ENCODE data around the gene VAMP5. TPM values are rescaled to one million over a fixed set of nuclear protein-coding genes. Genes with fewer than 3 reads are reported as not detected.

VAMP5 gene
- total RNA-seq, 2 donors from 2014 or later: 27.1 to 42.8 TPM

DNA sequence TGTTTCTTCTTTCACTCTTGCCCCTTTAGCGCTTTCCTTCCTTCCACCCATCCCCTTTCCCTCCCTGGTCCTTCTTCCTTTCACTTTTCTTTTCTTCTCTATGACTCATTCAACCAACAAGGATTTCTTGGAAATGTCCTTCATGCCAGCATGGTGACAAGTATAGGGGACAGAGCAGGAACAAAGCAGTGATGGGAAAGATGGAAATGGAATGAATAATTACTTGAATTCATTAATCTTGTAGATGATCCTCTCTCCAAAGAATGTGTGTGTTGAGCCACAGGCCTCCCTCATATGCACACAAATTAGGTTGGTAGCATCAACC, 1.5 kb downstream of the VAMP5 start:
- Histone ChIP-seq H3K4me3 (peak overlapping the region; percentile 78), H3K27ac (peak overlapping the region; percentile 92 to 96), H3K27me3 (replicated peaks; ENCODE audit: insufficient read depth) (no peaks in the 10 kb centered on the region), H3K9me3 (no peaks in the 10 kb centered on the region), H3K36me3 (no peaks in the 10 kb centered on the region), H3K4me1 (ENCODE audit: control insufficient read depth in 1 of 2, low read depth in 2 of 2) (peaks cover 54 to 70% of the 10 kb centered on the region in 2 donors)
- ATAC-seq (ENCODE audit: insufficient number of reproducible peaks, low FRiP score, low read depth): no peak
- TF ChIP-seq, protein P1, sequence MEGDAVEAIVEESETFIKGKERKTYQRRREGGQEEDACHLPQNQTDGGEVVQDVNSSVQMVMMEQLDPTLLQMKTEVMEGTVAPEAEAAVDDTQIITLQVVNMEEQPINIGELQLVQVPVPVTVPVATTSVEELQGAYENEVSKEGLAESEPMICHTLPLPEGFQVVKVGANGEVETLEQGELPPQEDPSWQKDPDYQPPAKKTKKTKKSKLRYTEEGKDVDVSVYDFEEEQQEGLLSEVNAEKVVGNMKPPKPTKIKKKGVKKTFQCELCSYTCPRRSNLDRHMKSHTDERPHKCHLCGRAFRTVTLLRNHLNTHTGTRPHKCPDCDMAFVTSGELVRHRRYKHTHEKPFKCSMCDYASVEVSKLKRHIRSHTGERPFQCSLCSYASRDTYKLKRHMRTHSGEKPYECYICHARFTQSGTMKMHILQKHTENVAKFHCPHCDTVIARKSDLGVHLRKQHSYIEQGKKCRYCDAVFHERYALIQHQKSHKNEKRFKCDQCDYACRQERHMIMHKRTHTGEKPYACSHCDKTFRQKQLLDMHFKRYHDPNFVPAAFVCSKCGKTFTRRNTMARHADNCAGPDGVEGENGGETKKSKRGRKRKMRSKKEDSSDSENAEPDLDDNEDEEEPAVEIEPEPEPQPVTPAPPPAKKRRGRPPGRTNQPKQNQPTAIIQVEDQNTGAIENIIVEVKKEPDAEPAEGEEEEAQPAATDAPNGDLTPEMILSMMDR (IDR thresholded peaks at IDR 0.05): no peak
- no peak for DNase-seq (ENCODE audit: low spot score)

- peak overlapping the region; percentile 80 to 90 for H3K27ac ChIP-seq
- H3K9me3 ChIP-seq: no peaks in the 10 kb centered on the region
- TF ChIP-seq, protein P1 (IDR thresholded peaks at IDR 0.05): no peak
- no peak for ATAC-seq (ENCODE audit: insufficient number of reproducible peaks, low FRiP score, low read depth)
- no peak for DNase-seq (ENCODE audit: low spot score)
- no peaks in the 10 kb centered on the region for H3K36me3 ChIP-seq
- no peaks in the 10 kb centered on the region for H3K27me3 ChIP-seq (replicated peaks; ENCODE audit: insufficient read depth)
- H3K4me3 ChIP-seq: no peak overlapping the region
- H3K4me1 ChIP-seq (ENCODE audit: control insufficient read depth in 1 of 2, low read depth in 2 of 2): peaks cover 63 to 90% of the 10 kb centered on the region in 2 donors
Measured at GRCh38 chr2:85588236-85588635, 4.0 kb downstream of the VAMP5 start.

GRCh38 chr2:85588645-85589044, 4.4 kb downstream of the VAMP5 start:
- ATAC-seq (ENCODE audit: insufficient number of reproducible peaks, low FRiP score, low read depth) (no peak), DNase-seq (ENCODE audit: low spot score) (no peak)
- Histone ChIP-seq H3K36me3 (no peaks in the 10 kb centered on the region), H3K4me1 (ENCODE audit: control insufficient read depth in 1 of 2, low read depth in 2 of 2) (peaks cover 63 to 90% of the 10 kb centered on the region in 2 donors), H3K27me3 (replicated peaks; ENCODE audit: insufficient read depth) (no peaks in the 10 kb centered on the region), H3K27ac (peak overlapping the region; percentile 80 to 90), H3K9me3 (no peaks in the 10 kb centered on the region), H3K4me3 (no peak overlapping the region)
- TF ChIP-seq, protein P1 (IDR thresholded peaks at IDR 0.05): no peak

- Histone ChIP-seq H3K4me1 (ENCODE audit: control insufficient read depth in 1 of 2, low read depth in 2 of 2) (peaks cover 62 to 87% of the 10 kb centered on the region in 2 donors), H3K27ac (peak overlapping the region; percentile 80 to 90), H3K4me3 (no peak overlapping the region), H3K27me3 (replicated peaks; ENCODE audit: insufficient read depth) (no peaks in the 10 kb centered on the region), H3K36me3 (no peaks in the 10 kb centered on the region), H3K9me3 (no peaks in the 10 kb centered on the region)
- DNase-seq (ENCODE audit: low spot score) (no peak), ATAC-seq (ENCODE audit: insufficient number of reproducible peaks, low FRiP score, low read depth) (no peak)
- TF ChIP-seq, protein P1 (IDR thresholded peaks at IDR 0.05): no peak
Measured at GRCh38 chr2:85589181-85589580, 5.0 kb downstream of the VAMP5 start.

DNA sequence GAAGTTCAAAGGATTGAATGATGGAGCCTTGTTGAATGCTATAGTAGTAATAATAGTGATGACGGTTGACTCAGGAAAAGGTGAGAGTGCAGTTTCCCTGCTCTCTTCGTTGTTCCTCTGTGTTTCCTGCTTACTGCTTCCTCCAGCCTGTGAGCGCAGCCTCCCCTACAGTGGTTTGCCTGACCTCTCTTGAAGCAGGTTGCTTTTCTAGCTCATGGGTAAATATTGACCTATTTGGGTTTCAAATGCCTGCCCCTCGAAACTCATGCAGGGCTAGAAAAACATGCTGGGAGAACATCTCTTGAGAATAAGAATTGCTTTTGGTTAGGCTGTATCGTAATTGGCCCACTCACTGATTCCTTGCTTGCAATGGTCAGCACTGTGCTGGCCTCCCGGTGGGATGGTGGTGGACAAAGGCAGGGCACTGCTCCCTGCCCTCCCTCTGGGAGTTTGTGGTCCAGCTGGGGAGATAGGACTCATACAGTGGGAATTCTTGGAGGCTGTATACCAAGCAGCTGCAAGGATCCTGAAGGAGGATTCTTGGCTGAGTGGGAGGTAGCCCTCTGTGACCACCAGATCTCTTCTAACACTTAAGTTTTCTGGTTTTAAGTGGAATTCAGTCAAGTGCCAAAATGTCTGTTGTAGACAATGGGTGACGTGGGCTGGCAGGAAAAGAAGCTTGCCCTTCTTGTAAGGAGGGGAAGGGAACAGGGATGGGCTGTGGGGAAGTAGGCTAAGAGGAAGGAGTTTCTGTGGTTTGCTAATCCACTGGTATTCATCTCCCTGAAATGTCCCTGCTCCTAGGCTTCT, 6.0 kb downstream of the VAMP5 start:
- Histone ChIP-seq H3K9me3 (no peaks in the 10 kb centered on the region), H3K36me3 (no peaks in the 10 kb centered on the region), H3K27me3 (replicated peaks; ENCODE audit: insufficient read depth) (no peaks in the 10 kb centered on the region), H3K4me1 (ENCODE audit: control insufficient read depth in 1 of 2, low read depth in 2 of 2) (peaks cover 63 to 86% of the 10 kb centered on the region in 2 donors), H3K4me3 (no peak overlapping the region), H3K27ac (peak overlapping the region; percentile 80 to 90)
- TF ChIP-seq, protein P1 (IDR thresholded peaks at IDR 0.05): no peak
- ATAC-seq (ENCODE audit: insufficient number of reproducible peaks, low FRiP score, low read depth): no peak
- DNase-seq (ENCODE audit: low spot score): no peak

All from thoracic aorta (tissue), 2 donors.